GM20431 (cell line): Measurements from ENCODE around the gene CDC42SE2.
"Not testable (repeated sequence)": the region's sequence is repeated elsewhere in the genome, so short reads cannot be mapped to it uniquely, and the experiment has no call there.

ENCODE experiments used
- in situ Hi-C: fragments of 300-500 bp; cut with MseI, MboI; formaldehyde crosslinking; loops from one replicate; pipeline ENCODE4 v1.15.0; 2020; ENCODE audit warnings: low sequenced_read_pairs; ENCODE audit not compliant: unreplicated experiment

CDC42SE2 gene

GRCh38 chr5:131246504-131246903, 17.3 kb upstream of the CDC42SE2 start:
- in situ Hi-C loops: no loop called here

- in situ Hi-C loops: no loop called here
Measured at GRCh38 chr5:131250751-131251475, 12.9 kb upstream of the CDC42SE2 start.

DNA sequence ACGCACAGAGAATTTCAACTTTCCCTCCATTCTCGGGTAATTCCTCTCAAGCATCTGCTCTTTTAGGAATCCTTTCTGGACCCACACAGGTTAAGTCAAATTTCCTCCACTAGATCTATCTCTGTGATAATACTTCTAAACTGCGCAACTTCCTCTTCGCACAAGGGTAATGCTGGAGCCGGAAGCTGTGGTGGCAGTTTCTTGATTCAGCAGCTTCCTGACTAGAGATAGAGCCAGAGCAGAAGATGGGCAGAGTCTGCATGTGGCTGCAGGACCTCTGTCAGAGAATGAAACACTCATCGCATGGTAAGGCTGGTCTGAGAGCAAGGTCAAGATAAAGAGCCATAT, 11.1 kb upstream of the CDC42SE2 start:
- in situ Hi-C loops: no loop called here

GRCh38 chr5:131254025-131254424, 9.8 kb upstream of the CDC42SE2 start:
- in situ Hi-C loops: not testable (repeated sequence)

- in situ Hi-C loops: no loop called here
Measured at GRCh38 chr5:131254741-131255140, 9.1 kb upstream of the CDC42SE2 start.

- in situ Hi-C loops: no loop called here
Measured at GRCh38 chr5:131256507-131256823, 7.4 kb upstream of the CDC42SE2 start.

- in situ Hi-C loops: no loop called here
Measured at GRCh38 chr5:131258733-131259132, 5.1 kb upstream of the CDC42SE2 start.

DNA sequence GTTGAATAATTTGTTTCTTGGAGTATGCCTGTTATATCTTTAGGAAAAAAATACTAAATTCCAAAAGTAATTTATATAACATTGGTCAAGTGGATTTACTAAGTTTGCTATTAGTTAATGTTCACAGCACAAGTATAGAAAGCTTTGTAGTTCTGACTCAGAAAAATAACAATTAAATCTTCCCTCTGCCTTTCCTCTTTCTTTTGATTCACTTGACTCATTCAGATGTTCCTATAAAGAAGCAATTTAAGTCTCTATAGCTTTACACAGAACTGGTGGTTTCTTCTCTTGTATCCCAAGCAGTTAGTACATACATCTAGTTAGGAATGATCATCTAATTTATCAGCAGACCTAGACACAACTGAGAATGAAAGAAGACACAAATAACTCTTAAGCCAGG, 4.5 kb upstream of the CDC42SE2 start:
- in situ Hi-C loops: no loop called here

DNA sequence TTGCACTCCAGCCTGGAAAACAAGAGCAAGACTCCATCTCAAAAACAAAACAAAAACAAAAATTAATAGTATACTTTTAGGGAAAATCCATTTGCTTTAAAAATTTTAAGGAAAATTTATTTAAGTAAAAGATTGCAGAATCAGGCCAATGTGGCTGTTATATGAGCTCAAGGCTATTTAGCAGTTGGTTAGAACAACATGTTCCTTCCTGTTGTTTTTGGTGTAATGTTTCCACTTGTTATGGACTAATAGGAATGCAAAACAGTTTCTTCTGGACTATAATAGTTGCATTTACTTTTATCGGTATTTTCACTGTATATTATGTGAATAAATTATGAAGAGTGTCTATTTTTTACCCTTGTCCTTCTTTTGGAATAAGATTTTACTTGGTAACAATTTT, 3.0 kb upstream of the CDC42SE2 start:
- in situ Hi-C loops: no loop called here

DNA sequence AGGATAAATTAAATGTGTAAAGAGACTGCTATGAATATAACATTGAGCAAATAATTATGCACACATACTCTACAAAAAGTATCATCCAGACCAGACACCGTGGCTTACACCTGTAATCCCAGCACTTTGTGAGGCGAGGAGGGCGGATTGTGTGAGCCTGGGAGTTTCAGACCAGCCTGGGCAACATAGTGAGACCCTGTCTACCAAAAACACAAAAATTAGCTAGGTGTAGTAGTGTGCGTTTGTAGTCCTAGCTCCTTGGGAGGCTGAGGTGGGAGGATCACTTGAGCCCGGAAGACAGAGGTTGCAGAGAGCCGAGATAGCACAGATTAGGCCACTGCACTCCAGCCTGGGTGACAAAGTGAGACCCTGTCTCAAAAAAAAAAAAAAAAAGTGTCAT, 2.4 kb upstream of the CDC42SE2 start:
- in situ Hi-C loops: no loop called here

- in situ Hi-C loops: no loop called here
Measured at GRCh38 chr5:131262953-131263541, 806 bp upstream of the CDC42SE2 start.

DNA sequence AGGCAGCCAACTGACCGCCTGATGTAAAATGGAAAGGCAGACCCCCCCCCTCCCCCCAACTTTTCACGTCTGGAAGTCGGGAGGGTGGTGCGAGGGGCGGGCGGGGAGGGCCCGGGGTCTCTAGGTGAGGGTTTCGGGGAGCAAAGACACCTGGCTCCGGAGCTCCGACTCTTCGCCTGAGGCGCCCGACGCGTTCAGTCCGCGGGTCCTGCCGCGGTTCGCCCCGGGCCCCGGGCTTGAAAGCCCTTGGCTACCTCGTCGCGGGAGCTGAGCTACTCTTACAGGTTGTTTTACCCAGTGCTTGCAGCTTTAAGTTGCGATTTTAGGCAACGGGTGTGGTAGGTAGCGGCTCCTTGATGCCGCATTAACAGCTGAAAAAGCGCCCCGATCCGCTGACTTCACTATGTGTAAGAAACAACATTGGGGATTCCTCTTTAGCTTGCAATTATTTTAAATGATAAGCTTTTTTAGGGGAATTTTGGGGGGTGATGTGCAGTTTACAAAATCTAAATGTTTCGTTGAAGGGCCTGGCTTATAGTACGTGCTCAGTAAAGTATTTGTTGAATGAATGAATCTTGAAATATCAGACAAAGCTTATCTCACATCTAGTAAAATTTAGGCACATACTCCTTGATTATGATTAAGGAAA, 722 bp downstream of the CDC42SE2 start:
- in situ Hi-C loops: no loop called here

DNA sequence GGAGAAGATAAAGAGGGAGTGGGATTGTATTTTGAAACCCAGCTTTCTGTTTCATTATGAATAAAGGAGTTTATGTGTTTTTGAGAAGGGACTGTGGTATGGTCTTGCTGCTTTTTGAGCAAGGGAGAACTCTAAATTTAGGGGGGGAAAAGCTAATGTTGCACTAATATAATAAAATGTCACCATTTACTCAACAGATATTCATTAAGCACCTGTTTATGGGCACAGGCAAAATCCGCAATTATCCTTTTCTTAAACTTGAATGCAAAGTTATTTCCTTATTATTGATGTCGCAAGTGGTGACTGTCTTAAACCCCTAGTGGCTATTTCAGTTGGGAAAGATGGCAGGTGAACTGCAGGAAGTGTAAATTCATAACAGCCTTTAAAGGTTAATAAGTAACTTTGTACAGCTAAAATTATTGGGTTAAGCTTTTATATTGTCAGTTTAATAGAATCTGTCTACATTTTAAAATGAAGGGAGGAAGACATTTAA, 1.5 kb downstream of the CDC42SE2 start:
- in situ Hi-C loops: no loop called here

DNA sequence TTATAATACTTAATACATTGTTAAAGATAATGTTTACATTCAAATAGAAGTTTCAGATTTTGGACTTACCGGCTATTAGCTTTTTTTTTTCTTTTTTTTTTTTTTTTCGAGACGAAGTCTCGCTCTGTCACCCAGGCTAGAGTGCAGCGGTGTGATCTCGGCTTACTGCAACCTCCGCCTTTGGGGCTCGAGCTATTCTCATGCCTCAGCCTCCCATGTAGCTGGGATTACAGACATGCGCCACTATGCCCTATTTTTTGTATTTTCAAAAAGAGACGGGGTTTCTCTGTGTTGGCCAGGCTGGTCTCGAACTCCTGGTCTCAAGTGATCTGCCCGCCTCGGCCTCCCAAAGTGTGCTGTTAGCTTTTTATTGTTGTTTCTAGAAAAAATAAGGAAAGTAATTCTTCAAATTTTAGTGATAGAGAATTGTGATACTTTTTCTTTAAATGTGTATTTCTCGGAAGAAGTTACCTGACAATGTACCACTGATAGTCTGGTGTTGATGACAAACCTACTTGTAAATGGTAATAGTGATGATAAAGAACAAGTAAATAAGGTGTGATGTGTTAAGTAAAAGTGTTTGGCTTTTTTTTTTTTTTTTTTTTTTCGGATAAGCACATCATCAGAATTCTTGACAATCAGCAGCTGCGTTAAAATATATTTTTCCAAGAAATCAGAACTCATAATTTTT, 2.7 kb downstream of the CDC42SE2 start:
- in situ Hi-C loops: no loop called here

DNA sequence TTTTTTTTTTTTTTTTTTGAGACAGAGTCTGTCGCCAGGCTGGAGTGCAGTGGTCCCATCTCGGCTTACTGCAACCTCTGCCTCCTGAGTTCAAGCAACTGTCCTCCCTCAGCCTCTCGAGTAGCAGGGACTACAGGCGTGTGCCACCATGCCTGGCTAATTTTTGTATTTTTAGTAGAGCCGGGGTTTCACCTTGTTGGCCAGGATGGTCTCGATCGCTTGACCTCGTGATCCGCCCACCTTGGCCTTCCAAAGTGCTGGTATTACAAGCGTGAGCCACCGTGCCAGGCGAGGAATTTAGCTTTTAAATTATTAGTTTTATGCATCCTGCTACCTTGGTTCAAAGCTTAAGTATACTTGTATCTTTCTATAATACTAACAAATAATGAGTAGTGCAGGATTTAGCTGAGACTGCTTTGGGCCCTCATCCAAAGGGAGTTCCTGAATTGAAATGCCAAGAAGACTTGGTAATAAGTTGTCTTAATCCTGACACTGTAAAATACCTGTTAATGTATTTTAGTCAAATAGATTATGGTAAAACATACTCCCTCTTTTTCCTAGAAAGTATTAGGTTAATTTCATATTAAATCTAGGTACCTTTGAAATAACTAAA, 5.0 kb downstream of the CDC42SE2 start:
- in situ Hi-C loops: no loop called here

DNA sequence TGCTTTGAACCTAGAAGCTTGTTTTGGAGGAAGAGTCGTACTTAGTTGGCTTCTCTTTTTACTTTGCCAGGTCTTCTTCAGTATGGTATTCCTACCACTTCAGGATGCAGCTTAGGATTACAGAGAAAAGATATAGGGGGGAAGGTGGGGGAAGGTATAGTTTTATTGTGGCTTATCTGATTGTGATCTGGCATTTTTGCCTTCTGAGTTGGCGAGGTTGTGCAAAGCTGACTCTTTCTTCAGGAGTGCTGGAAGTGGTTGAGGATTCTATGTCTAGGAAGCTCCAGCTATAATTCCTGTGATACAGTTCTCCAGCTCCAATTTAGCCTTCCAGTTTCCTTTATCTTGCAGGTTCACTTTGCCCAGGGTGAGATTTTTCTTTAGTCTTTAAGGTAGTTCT, 7.0 kb downstream of the CDC42SE2 start:
- in situ Hi-C loops: no loop called here

- in situ Hi-C loops: not testable (repeated sequence)
Measured at GRCh38 chr5:131271888-131272287, 8.0 kb downstream of the CDC42SE2 start.

DNA sequence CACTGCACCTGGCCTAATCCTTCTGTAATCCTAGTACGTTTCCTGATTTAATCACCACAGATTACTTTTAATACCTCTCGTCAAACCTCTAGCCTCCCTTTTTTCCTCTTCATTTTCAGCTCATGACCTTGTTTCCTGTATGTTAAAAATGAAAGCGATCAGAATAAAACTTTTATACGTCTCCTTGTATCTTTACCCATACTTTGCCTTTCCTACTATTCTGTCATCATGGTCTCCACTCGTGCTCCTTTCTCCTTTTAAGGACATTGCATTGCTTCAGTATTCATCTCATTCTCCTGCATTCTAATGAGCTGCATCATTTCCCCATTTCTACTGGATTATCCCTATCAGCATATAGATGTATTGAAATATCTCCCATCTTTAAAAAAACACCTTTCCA, 8.5 kb downstream of the CDC42SE2 start:
- in situ Hi-C loops: no loop called here

- in situ Hi-C loops: no loop called here
Measured at GRCh38 chr5:131272724-131273123, 8.9 kb downstream of the CDC42SE2 start.

DNA sequence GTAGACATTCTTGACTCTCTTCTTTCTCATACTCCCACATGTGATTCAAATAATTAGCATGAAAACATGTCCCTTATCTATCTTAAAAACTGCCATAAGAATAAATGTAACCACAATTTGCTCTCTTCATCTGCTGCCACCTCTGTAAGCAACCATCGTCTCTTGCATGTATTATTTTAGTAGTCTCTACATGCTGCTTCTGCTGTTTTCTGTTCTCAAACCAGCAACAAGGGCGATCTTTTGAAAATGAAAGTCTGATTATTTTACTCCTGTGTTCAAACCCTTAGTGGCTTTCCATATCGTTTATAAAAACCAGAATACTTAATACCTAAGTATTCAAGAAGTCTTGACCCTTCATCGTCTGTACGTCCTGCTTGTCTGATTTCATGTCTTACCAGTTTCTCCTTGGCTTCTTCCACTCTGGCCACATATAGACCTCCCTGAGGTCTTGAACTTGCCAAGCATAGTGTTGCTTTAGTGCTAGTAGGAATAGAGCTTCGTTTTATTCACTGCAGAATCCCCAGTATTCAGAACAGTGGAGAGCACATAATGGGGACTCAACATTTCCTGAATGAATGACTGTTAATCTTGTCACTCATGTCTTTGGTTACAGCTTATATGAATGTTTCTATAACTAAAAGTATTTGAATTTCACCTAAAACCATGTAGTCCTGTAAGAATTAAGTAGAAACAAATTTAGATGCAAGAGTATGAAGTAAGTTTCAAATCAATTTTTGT, 10.6 kb downstream of the CDC42SE2 start:
- in situ Hi-C loops: no loop called here
